HG03135 (cell line): ENCODE measurements around the gene LRCOL1.

Source experiments
- ATAC-seq: cut with Tn5 transposase; IDR thresholded peaks from one replicate; pipeline ENCODE4 v1.9.1; 2021; ENCODE audit warnings: mild to moderate bottlenecking, moderate library complexity; ENCODE audit not compliant: unreplicated experiment

The LRCOL1 gene

DNA sequence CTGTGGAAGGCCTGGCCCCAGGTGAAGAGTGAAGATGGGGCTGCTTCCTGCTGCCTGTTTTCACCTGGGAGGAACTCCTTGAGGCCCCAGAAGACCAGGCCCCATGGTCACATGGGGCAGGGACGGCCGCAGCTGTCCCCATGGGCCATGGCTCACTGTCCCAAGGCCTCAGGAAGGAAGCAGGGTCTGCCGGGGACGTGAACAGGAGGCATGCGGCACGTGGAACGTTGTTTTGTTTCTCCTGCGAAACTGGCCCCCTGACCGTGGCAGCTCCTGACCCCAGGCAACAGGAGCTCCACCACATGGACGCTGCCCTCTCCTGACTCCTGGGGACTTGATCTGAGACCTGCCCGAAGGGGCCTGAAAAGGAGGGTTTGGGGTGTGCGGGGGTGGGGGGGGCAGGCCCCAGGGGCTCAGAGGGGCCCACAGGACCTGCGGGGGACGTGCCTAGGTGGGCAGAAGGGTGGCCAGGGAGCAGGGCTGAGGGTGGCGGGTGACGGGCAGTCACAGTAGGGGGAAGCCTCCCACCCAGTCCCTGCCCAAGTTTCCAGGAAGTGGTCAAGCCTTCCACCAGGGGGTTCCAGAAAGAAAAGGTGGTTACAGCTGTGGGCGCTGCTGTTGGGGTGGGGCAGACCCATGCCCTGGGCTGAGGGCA lies 41.4 kb downstream of the LRCOL1 start:
- no peak for ATAC-seq

- ATAC-seq = no peak
Observed at GRCh38 chr12:132568301-132568700, 42.1 kb downstream of the LRCOL1 start.

DNA sequence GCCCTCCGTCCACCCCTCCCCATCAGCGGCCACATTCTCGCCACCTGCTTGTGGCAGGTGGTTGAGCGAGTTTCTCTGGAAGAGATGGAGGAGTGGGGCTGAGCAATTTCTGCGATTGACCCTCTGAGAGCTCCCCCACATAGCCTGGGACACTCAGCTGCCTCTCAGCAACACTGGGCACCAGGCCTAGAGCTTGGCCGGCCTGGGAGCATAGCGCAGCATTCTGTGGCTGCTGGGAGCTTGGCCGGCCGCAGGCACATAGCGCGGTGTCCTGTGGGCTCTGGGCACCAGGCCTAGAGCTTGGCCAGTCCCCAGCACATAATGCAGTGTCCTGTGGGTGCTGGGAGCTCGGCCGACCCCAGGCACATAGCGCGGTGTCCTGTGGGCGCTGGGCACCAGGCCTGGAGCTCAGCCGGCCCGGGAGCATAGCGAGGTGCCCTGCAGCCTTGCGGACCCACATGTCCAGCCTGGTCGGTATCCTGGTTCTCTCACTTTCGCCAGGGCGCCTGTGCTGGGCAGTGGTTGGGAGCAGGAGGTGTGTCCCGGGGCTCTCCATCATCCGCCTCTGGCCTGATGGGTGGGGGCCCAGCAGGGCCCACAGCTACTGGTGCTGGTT lies 43.8 kb downstream of the LRCOL1 start:
- no peak for ATAC-seq

- ATAC-seq = no peak
Observed at GRCh38 chr12:132565365-132565764, 45.0 kb downstream of the LRCOL1 start.

- no peak for ATAC-seq
Observed at GRCh38 chr12:132563911-132564310, 46.5 kb downstream of the LRCOL1 start.

- no peak for ATAC-seq
Observed at GRCh38 chr12:132562489-132563021, 47.8 kb downstream of the LRCOL1 start.

DNA sequence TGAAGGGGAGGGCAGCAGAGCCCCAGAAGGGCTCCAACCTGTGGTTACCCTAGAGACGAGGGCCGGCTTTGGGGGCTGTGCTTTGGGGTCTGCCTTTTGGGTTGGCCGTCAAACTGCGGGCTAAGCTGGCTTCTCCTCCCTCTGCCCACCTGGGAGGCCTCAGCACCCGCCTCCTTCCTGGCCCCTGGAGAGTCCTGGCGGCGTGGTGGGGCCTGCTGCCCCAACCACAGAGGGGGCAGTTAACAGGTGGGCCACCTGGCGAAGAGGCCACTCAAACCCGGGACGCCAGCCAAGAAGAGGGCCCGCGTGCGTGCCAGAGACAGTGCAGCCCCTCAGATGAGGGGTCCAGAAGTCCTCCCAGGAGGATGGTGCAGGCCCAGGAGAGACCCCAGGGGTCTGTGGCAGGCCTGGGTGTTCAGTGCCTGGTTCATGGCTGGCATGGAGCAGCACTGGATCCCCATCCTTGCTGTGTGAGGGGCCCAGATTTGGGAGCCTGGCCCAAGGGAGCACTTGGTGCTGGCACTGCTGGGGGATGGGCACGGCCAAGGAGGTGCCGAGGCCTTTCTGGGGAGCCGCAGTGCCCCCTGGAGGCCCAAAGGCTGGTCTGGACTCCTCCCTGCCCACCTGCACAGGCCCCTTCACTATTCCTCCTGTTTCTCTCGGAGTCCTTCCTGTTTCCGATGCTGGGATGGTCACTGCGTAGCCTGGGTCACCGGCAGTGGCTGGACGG lies 48.8 kb downstream of the LRCOL1 start:
- no peak for ATAC-seq

DNA sequence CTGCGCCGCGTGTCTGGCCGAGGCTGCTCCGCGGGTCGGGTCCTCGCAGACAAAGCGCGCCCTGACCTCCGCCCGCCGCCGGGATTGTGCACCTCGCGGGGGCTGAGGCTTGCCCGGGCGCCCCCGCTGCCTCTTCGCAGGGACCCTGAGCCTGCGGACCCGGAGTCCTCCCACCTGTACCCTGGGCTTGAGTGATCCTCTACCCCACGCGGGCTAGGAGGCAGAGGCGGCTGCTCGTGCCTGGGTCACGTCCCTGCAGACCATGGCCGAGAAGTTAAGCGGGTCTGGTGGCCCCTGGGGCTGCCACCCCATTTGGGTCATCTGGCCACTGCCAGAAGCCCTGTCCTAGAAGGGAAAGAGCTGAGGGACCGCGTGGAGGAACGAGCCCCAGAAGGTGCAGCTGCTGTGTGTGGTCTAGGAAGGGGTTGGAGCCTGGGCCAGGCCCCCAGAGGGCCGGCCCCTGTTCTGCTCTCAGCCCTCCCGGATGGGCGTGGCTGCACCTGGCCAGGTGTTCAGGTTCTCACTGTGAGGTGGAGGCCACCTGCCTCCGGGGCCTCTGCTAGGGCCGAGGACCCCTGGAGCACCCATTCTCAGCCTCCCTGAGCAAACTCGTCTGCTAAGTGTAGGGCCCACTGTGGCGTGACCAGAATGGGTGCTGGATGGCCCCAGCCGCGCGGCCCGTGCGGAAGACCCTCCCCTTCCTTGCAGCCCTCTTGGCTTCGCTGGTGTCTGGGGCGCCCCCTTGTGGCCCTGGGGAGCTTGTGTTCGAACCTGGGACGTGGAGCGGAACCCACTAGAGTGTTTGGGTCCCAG lies 49.6 kb downstream of the LRCOL1 start:
- ATAC-seq = peak; percentile 40

DNA sequence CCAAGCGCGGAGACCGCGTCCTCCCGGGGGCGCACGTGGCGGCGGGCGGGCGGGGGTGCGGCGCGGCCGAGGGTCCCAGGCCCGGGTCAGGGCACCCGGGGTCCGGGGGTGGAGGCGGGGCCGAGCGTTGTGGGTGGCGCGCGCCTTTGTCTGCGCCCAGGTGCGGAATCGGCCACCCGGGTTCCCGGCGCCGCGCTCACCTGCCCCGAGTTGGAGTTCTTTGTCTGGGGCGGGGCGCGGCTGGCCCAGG lies 50.1 kb downstream of the LRCOL1 start:
- ATAC-seq = peak; percentile 10

- ATAC-seq = peak; percentile 14
Observed at GRCh38 chr12:132559652-132560363, 50.6 kb downstream of the LRCOL1 start.

GRCh38 chr12:132558861-132559623 lies 51.3 kb downstream of the LRCOL1 start:
- no peak for ATAC-seq

DNA sequence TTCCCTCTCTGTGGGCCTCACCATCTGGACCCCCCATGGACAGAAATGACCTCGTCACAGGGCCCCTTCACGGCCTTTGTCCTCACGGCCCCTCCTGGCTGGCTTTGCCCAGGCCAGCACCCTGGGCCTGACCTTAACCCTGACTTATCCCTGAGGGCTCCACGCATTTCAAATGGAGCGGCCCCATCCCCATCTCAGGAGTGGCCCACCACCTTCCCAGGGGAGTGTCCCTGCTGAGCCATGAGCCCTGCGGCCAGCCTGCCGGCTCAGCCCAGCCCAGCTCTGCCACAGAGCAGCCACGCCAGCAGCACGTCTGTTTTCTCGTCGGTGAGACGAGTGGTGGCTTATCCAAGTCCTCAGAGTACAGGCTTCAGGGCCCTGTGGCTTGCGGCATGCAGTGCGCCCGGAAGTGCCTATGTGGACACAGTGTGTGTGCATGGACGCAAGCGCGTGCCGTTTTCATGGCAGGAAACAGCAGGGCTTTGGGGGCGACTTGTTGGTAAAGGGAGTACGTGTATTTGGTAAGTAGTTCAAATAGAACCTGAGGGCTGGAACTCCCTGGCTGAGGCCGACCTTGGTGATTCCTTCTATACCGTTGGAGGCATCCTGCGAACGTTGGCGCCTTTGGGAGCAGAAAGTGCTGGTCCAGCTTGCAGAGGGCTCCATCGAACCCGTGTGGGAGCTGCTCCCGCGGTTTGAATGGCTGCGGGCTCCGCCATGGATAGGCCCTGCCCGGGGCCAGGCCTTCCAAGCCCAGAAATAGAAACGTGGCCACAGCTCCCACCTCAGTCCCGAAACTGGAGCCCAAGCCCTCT lies 52.1 kb downstream of the LRCOL1 start:
- ATAC-seq = no peak

DNA sequence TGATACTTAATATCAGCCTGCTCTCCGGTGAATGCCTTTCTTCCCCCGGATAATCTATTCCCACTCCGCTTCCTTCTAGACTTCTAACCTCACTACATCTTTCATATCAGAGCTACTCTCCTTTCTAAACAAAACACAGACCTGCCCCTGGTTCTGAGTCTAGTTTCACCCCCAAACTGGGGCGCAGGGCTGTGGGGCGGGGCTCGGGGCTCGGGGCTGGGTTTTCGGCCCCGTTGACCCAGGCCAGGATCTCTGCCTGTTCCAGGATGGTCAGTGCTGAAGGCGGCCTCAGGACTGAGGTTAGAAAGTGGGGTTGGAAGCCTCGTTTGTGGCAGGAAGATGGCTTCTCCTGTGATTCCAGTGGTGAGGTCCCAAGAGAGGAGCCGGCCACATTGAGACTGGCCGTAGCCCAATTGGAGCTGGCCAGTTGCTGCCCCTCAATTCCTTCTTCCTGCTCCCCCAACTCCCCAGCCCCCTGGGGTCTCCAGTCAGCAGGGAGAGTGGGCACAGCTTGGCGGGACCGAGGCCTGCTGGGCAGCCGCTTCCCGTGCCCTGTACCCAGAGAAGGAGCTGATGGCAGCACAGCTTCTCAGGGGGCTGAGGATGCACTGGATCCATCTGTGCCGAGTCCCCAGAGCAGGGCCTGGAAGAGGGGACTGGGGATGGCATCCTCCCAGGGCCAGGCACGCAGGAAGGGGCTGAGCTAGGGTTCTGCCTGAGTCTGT lies 52.9 kb downstream of the LRCOL1 start:
- no peak for ATAC-seq

DNA sequence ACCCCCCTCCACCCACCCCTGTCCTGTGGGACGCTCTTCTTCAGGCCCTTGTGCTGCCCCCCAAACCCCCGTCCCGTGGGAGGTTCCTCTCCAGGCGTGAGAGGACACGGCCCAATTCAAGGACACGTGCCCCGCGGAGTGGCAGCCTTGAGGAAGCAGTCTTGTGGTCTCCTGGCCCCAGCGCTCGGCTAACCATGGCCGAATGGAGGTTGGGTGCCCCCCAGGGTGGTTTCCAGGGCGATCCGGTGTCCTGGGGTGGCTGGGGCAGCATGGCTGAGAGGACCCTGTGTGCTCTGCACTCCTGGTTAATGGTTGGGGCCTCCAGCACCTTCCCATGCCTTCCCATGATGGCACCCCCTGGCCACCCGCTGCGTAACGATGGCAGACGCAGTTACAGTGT lies 53.6 kb downstream of the LRCOL1 start:
- ATAC-seq = no peak

GRCh38 chr12:132556216-132556615 lies 54.2 kb downstream of the LRCOL1 start:
- no peak for ATAC-seq

DNA sequence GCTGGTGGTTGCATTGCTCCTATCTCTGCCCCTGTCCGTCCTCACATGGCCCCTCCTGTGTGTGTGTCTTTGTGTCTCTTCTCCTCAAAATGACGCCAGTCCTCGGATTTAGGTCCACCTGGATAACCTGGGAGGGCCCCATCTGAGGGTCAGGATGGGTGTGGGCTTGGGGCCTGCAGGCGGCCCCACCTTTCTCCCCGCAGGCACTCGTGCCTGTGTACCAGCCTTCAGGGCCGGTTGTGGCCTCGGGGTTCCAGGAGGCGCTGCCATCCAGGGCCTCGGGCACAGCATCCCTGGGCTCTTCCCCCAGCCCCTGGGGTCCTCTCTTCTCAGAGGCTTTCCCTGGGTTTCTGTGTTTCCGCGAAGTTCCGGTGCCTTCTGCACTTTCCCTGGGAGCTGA lies 54.7 kb downstream of the LRCOL1 start:
- ATAC-seq = no peak

- ATAC-seq = no peak
Observed at GRCh38 chr12:132554845-132555630, 55.3 kb downstream of the LRCOL1 start.
